Mucosa of descending colon (tissue), 3 donors: ENCODE results near the gene MAGI2. TPM values are rescaled to one million over a fixed set of nuclear protein-coding genes. Genes with fewer than 3 reads are reported as not detected.

Source experiments
- ATAC-seq: fragments of 200-7000 bp; cut with Tn5 transposase; one replicate; pipeline ENCODE4 v1.9.1; 2020; ENCODE audit warnings: mild to moderate bottlenecking, moderate library complexity
- DNase-seq, 3 donors: peaks; one replicate each; pipeline ENCODE4 v3.0.0-alpha.2; 2020
- H3K36me3 ChIP-seq: fragments of 200-600 bp; one replicate; pipeline ENCODE4 v1.8.0; 2021; ENCODE audit warnings: low read depth, mild to moderate bottlenecking
- H3K4me1 ChIP-seq: fragments of 200-600 bp; one replicate; pipeline ENCODE4 v1.8.0; 2021; ENCODE audit warnings: low read depth, mild to moderate bottlenecking
- H3K4me3 ChIP-seq: fragments of 200-600 bp; one replicate; pipeline ENCODE4 v1.8.0; 2021; ENCODE audit warnings: mild to moderate bottlenecking
- H3K9me3 ChIP-seq: fragments of 200-600 bp; one replicate; pipeline ENCODE4 v1.8.0; 2021; ENCODE audit warnings: mild to moderate bottlenecking
- CTCF ChIP-seq: fragments of 200-600 bp; IDR thresholded peaks from one replicate; pipeline ENCODE4 v1.8.0; 2022; ENCODE audit warnings: antibody characterized with exemption, mild to moderate bottlenecking
- intact Hi-C, 2 donors: fragments of 100-400 bp; cut with DNase I in 1 of 2; cut with micrococcal nuclease in 1 of 2; formaldehyde crosslinking; loops; one replicate each; pipeline versions ENCODE4 v1.11.0 to v1.11.1; 2022; cut with DNase I, micrococcal nuclease
- total RNA-seq, 3 donors: library from RNA; stranded (reverse); fragmentation: NEBNext Ultra II Directional in 2 of 3; extraction: Animal tissue kit (Norgen Biotek cat#: 25700) in 2 of 3; gene quantifications; one replicate each; pipeline versions ENCODE4 v1.2.1 to v1.2.4, GENCODE V29; 2021 to 2023
- donor health status: DM: no; HTN: no; CAD: no; lungs with moderate emphysema.
- donor health status: DM: no; HTN: no; CAD: no.
- donor health status: DM: no; HTN: yes; CAD: no.

MAGI2 gene
- total RNA-seq, 3 donors from 2014 or later, result 1.9 to 14.5 (median 2.7) TPM

GRCh38 chr7:78448911-78449310 is 1004.6 kb downstream of the MAGI2 start:
- H3K4me1 ChIP-seq, result no peaks in the 10 kb centered on the region
- DNase-seq, result no peak
- H3K4me3 ChIP-seq, result no peak overlapping the region
- TF ChIP-seq CTCF, result no peak
- ATAC-seq, result no peak
- H3K36me3 ChIP-seq, result no peaks in the 10 kb centered on the region
- H3K9me3 ChIP-seq, result no peaks in the 10 kb centered on the region
- intact Hi-C loops, result no loop called here

- intact Hi-C loops, result no loop called here
- Histone ChIP-seq H3K36me3 (no peaks in the 10 kb centered on the region), H3K4me3 (no peak overlapping the region), H3K9me3 (no peaks in the 10 kb centered on the region), H3K4me1 (no peaks in the 10 kb centered on the region)
- no peak for TF ChIP-seq CTCF
- ATAC-seq (no peak), DNase-seq (no peak)
Observed at GRCh38 chr7:78444267-78444666, 1009.2 kb downstream of the MAGI2 start.

- TF ChIP-seq CTCF, result no peak
- intact Hi-C loops, result no loop called here
- no peak for ATAC-seq
Observed at GRCh38 chr7:78443811-78444210, 1009.7 kb downstream of the MAGI2 start.

GRCh38 chr7:78441737-78442136 is 1011.7 kb downstream of the MAGI2 start:
- no peak overlapping the region for H3K4me3 ChIP-seq
- intact Hi-C loops, result no loop called here
- TF ChIP-seq CTCF, result no peak
- H3K36me3 ChIP-seq, result no peaks in the 10 kb centered on the region
- H3K4me1 ChIP-seq, result no peaks in the 10 kb centered on the region
- no peak for DNase-seq
- no peak for ATAC-seq
- H3K9me3 ChIP-seq, result no peaks in the 10 kb centered on the region

More at GRCh38 chr7:78443811-78444210, 1009.7 kb downstream of the MAGI2 start:
- no peaks in the 10 kb centered on the region for H3K9me3 ChIP-seq
- no peaks in the 10 kb centered on the region for H3K36me3 ChIP-seq
- no peak for DNase-seq
- H3K4me1 ChIP-seq, result no peaks in the 10 kb centered on the region
- no peak overlapping the region for H3K4me3 ChIP-seq

GRCh38 chr7:78438433-78438832 is 1015.0 kb downstream of the MAGI2 start:
- Histone ChIP-seq H3K4me1 (no peaks in the 10 kb centered on the region), H3K9me3 (no peaks in the 10 kb centered on the region), H3K4me3 (no peak overlapping the region), H3K36me3 (no peaks in the 10 kb centered on the region)
- no peak for TF ChIP-seq CTCF
- ATAC-seq, result no peak
- no peak for DNase-seq
- intact Hi-C loops, result no loop called here

- TF ChIP-seq CTCF, result no peak
- DNase-seq (no peak), ATAC-seq (no peak)
- Histone ChIP-seq H3K4me1 (no peaks in the 10 kb centered on the region), H3K4me3 (no peak overlapping the region), H3K36me3 (no peaks in the 10 kb centered on the region), H3K9me3 (no peaks in the 10 kb centered on the region)
- intact Hi-C loops, result no loop called here
Observed at GRCh38 chr7:78437118-78437517, 1016.3 kb downstream of the MAGI2 start.
